Suprapubic skin (tissue), 4 donors: ENCODE measurements around the gene KCNA3. TPM values are rescaled to one million over a fixed set of nuclear protein-coding genes. Genes with fewer than 3 reads are reported as not detected.

Experiments
- DNase-seq, 2 donors: peaks; one replicate each; pipeline ENCODE4 v3.0.0-alpha.2; 2019; ENCODE audit warnings: low spot score in 2 of 2
- H3K27ac ChIP-seq: fragments of 200-600 bp; sonication (generic); one replicate; pipeline ENCODE4 v1.5.1; 2019
- H3K27me3 ChIP-seq: fragments of 200-600 bp; sonication (generic); one replicate; pipeline ENCODE4 v1.5.1; 2019
- H3K36me3 ChIP-seq: fragments of 200-600 bp; sonication (generic); one replicate; pipeline ENCODE4 v1.5.1; 2019
- H3K4me1 ChIP-seq: fragments of 200-600 bp; sonication (generic); one replicate; pipeline ENCODE4 v1.5.1; 2019
- H3K4me3 ChIP-seq: fragments of 200-600 bp; sonication (generic); one replicate; pipeline ENCODE4 v1.5.1; 2019; ENCODE audit warnings: mild to moderate bottlenecking
- H3K9me3 ChIP-seq: fragments of 200-600 bp; sonication (generic); one replicate; pipeline ENCODE4 v1.5.1; 2019
- CTCF ChIP-seq, 2 donors: fragments of 200-600 bp in 1 of 2; fragments of 450-650 bp in 1 of 2; sonication (generic) in 1 of 2; IDR thresholded peaks; one replicate each; pipeline ENCODE4 v1.5.1; 2016 to 2019; ENCODE audit warnings: antibody characterized with exemption in 2 of 2, mild to moderate bottlenecking in 1 of 2, moderate library complexity in 1 of 2
- EP300 ChIP-seq: sonication (generic); formaldehyde crosslinking; IDR thresholded peaks from one replicate; pipeline ENCODE4 v1.6.1; 2017; ENCODE audit warnings: antibody characterized with exemption
- POLR2A ChIP-seq, 2 donors: fragments of 450-650 bp; IDR thresholded peaks; one replicate each; pipeline ENCODE4 v1.6.1; 2017; ENCODE audit warnings: antibody characterized with exemption in 2 of 2, mild to moderate bottlenecking in 2 of 2, moderate library complexity in 2 of 2
- POLR2AphosphoS5 ChIP-seq, 3 donors: sonication (generic); formaldehyde crosslinking; IDR thresholded peaks; one replicate each; pipeline ENCODE4 v1.6.1; 2017; ENCODE audit warnings: antibody characterized with exemption in 3 of 3
- WGBS: methylation state at CpG from one replicate; pipeline ENCODE4 v1.1.5; 2018; 5-methylcytosine and 5-hydroxymethylcytosine counted together
- total RNA-seq, 4 donors: library from RNA; depleted of rRNA; stranded (reverse); fragments of >200 nt; gene quantifications; one replicate each; pipeline ENCODE4 v1.1.0, GENCODE V29; 2016

KCNA3 gene
- total RNA-seq, 4 donors from 2014 or later: 0.34 to 1.4 (median 0.80) TPM; not detected in 1

- H3K27ac ChIP-seq: no peak overlapping the region
- 51% methylated on average over 4 of the region's 4 CpGs for WGBS
- TF ChIP-seq POLR2A (IDR thresholded peaks at IDR 0.05): no peak
- no peak overlapping the region for H3K4me3 ChIP-seq
- H3K4me1 ChIP-seq: peaks cover 24% of the 10 kb centered on the region
- H3K36me3 ChIP-seq: no peaks in the 10 kb centered on the region
- H3K9me3 ChIP-seq: no peaks in the 10 kb centered on the region
- H3K27me3 ChIP-seq: peaks cover 3% of the 10 kb centered on the region
- no peak for DNase-seq
Observed at GRCh38 chr1:110643879-110644472, 30.8 kb downstream of the KCNA3 start.

GRCh38 chr1:110639724-110640386, 34.9 kb downstream of the KCNA3 start:
- H3K36me3 ChIP-seq: no peaks in the 10 kb centered on the region
- no peak for DNase-seq
- no peak overlapping the region for H3K27ac ChIP-seq
- H3K27me3 ChIP-seq: peaks cover 3% of the 10 kb centered on the region
- no peak for TF ChIP-seq POLR2A (IDR thresholded peaks at IDR 0.05)
- TF ChIP-seq EP300: no peak
- no peak for TF ChIP-seq POLR2AphosphoS5 (IDR thresholded peaks at IDR 0.05)
- no peak for TF ChIP-seq CTCF (IDR thresholded peaks at IDR 0.05)
- no peak overlapping the region for H3K4me3 ChIP-seq
- 23% methylated on average over 2 of the region's 2 CpGs for WGBS
- no peaks in the 10 kb centered on the region for H3K9me3 ChIP-seq
- H3K4me1 ChIP-seq: peaks cover 18% of the 10 kb centered on the region

- peaks cover 3% of the 10 kb centered on the region for H3K27me3 ChIP-seq
- WGBS: 85% methylated on average over 6 of the region's 6 CpGs
- no peak overlapping the region for H3K27ac ChIP-seq
Observed at GRCh38 chr1:110638556-110638955, 36.2 kb downstream of the KCNA3 start.

GRCh38 chr1:110638058-110638457, 36.7 kb downstream of the KCNA3 start:
- DNase-seq: no peak
- Histone ChIP-seq H3K27ac (no peak overlapping the region), H3K27me3 (peaks cover 3% of the 10 kb centered on the region), H3K9me3 (no peaks in the 10 kb centered on the region), H3K4me1 (peaks cover 25% of the 10 kb centered on the region), H3K4me3 (no peak overlapping the region), H3K36me3 (no peaks in the 10 kb centered on the region)
- TF ChIP-seq POLR2AphosphoS5 (IDR thresholded peaks at IDR 0.05) (no peak), CTCF (IDR thresholded peaks at IDR 0.05) (no peak), EP300 (no peak), POLR2A (IDR thresholded peaks at IDR 0.05) (no peak)
- WGBS: 91% methylated on average over 2 of the region's 2 CpGs

More at GRCh38 chr1:110638556-110638955, 36.2 kb downstream of the KCNA3 start:
- no peaks in the 10 kb centered on the region for H3K36me3 ChIP-seq
- H3K9me3 ChIP-seq: no peaks in the 10 kb centered on the region
- no peak overlapping the region for H3K4me3 ChIP-seq
- peaks cover 25% of the 10 kb centered on the region for H3K4me1 ChIP-seq
- DNase-seq: no peak
- TF ChIP-seq POLR2A (IDR thresholded peaks at IDR 0.05): no peak

- Histone ChIP-seq H3K27me3 (peaks cover 3% of the 10 kb centered on the region), H3K36me3 (no peaks in the 10 kb centered on the region), H3K9me3 (no peaks in the 10 kb centered on the region), H3K4me1 (peaks cover 25% of the 10 kb centered on the region), H3K4me3 (no peak overlapping the region), H3K27ac (no peak overlapping the region)
- no peak for DNase-seq
- TF ChIP-seq POLR2A (IDR thresholded peaks at IDR 0.05) (no peak), POLR2AphosphoS5 (IDR thresholded peaks at IDR 0.05) (no peak), EP300 (no peak), CTCF (IDR thresholded peaks at IDR 0.05) (no peak)
- 72% methylated on average over 3 of the region's 3 CpGs for WGBS
Observed at GRCh38 chr1:110637475-110637874, 37.3 kb downstream of the KCNA3 start.

- peaks cover 25% of the 10 kb centered on the region for H3K4me1 ChIP-seq
- peaks cover 3% of the 10 kb centered on the region for H3K27me3 ChIP-seq
- H3K27ac ChIP-seq: no peak overlapping the region
- H3K9me3 ChIP-seq: no peaks in the 10 kb centered on the region
- H3K4me3 ChIP-seq: no peak overlapping the region
- 82% methylated on average over 4 of the region's 4 CpGs for WGBS
- TF ChIP-seq POLR2AphosphoS5 (IDR thresholded peaks at IDR 0.05): no peak
- no peak for TF ChIP-seq POLR2A (IDR thresholded peaks at IDR 0.05)
- no peak for TF ChIP-seq EP300
- no peak for DNase-seq
- H3K36me3 ChIP-seq: no peaks in the 10 kb centered on the region
Observed at GRCh38 chr1:110636149-110636935, 38.4 kb downstream of the KCNA3 start.
